ENCODE results near the gene KLRK1.
A peak's percentile ranks its signal among the peaks of the same experiment; 100 is the strongest.
"Not testable (repeated sequence)": the region's sequence is repeated elsewhere in the genome, so short reads cannot be mapped to it uniquely, and the experiment has no call there.

The KLRK1 gene

GRCh38 chr12:10387498-10387897 lies 2.3 kb downstream of the KLRK1 start:
- not testable (repeated sequence) for DNase-seq

DNA sequence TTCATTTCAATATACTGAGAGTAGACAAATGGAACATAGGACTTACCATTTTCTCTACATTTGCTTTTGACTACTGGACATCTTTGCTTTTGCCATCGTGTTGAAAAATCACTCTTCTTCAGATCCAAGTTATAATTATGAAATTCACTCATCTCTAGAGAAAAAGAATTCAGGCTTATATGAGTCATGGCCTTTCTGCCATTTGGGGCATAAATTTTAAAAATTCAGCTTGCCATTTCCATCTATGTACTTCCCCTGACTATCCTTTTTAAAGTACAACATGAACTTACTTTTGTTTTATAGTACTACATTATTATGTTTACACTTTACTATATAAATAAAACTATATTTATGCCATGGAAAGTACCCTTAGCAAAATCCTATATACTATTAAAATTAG lies 3.0 kb downstream of the KLRK1 start:
- no peak for DNase-seq

DNA sequence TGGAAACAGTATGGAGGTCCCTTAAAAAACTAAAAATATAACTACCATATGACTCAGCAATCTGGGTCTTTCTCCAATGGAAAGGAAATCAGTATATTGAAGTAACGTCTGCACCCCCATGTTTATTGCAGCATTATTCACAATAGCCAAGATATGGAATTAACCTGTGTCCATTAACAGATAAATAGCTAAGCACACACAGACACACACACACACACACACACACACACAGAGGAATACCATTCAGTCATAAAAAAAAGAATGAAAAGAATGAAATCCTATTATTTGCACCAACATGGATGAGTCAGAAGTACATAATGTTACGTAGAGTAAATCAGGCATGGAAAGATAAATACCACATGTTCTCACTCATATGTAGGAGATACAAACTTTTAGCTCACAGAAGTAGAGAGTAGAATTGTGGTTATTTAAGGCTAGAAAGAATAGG lies 4.7 kb downstream of the KLRK1 start:
- DNase-seq: no peak

DNA sequence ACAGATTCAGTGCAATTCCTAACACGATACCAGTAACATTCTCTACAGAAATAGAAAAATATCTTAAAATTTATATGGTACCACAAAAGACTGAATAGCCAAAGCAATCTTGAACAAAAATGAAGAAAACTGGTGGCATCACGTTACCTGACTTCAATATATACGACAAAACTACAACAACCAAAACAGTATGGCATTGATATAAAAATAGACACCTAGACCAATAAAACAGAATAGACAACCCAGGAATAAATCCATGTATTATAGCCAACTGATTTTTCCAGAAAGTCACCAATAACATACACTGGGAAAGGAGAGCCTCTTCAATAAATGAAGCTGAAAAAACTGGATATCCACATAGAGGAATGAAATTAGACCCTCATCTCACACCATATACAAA lies 5.7 kb downstream of the KLRK1 start:
- no peak for DNase-seq

GRCh38 chr12:10381928-10382628 lies 7.8 kb downstream of the KLRK1 start:
- no peak for DNase-seq

DNA sequence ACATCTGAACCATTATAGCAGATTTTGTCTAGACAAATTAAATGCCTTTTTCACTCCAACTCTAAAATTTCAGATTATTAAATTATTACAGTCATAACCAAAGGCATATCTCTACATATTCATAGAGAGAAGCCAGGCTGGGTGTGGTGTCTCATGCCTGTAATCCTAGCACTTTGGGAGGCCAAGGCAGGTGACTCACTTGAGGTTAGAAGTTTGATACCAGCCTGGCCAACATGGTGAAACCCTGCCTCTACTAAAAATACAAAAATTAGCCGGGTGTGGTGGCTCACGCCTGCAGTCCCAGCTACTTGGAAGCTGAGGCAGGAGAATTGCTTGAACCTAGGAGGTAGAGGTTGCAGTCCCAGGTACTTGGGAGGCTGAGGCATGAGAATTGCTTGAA lies 11.1 kb downstream of the KLRK1 start:
- not testable (repeated sequence) for DNase-seq

DNA sequence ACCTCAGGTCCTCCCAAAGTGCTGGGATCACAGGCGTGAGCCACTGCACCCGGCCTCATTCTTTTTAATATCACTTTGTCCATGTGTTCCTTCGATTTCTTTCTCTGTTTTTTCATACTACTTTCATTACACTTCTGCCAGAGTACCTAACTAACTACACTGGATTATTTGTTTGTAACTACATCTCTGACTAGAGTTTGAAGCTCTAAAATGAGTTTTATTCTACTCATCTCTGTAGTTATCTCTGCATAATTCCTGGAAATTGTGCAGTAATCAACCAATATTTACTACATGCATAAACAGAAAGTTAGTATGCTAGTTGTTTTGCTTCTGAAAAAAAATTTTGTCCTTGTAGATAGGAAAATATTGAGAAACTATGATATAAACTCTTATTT lies 15.2 kb downstream of the KLRK1 start:
- DNase-seq: no peak

DNA sequence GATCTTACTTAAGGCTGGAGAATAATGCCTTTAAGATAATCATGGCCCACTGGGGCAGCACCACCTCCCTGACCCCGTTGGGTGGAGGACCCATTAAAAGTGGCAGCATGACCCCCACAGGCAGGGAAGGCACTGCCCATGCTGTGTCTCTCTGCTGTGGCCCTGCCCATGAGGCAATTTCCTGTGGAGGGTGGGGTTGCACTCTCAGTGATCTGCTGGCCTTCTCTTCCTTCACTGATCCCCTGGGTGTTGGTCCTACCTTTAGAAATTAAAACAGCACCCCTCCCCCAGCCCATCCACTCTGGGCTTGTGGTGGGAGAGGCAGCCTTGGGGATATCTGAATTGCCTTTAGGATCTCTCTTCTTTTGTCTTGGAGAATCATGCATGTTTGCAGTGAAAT lies 17.3 kb downstream of the KLRK1 start:
- no peak for DNase-seq

DNA sequence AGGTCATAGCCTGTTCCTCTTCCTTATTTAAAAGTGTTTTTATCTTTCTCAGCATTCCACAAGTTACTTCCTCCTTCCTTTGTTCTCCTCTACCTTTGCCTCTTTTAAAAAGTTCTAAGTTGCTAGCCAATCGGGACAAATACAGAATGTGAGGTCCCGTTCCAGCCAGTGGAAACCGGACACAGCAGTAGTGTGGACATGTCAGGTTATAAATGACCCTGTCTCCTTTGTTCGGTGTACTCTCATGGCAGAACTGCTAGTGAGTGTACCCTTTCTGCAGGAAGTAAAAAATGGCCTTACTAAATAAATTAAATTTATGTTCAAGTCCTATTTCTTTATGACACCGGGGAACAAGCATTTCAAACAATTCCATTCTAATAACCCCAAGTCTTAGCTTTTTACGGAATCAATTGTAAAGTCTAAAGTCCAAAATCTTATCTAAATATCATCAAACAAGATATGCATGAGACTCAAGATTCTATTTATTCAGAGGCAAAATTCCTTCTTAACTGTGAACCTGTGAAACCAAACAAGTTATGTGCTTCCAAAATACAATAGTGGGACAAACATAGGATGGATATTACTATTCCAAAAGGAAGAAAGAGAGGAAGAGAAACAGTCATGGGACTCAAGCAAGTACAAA lies 17.8 kb downstream of the KLRK1 start:
- DNase-seq: not testable (repeated sequence)

DNA sequence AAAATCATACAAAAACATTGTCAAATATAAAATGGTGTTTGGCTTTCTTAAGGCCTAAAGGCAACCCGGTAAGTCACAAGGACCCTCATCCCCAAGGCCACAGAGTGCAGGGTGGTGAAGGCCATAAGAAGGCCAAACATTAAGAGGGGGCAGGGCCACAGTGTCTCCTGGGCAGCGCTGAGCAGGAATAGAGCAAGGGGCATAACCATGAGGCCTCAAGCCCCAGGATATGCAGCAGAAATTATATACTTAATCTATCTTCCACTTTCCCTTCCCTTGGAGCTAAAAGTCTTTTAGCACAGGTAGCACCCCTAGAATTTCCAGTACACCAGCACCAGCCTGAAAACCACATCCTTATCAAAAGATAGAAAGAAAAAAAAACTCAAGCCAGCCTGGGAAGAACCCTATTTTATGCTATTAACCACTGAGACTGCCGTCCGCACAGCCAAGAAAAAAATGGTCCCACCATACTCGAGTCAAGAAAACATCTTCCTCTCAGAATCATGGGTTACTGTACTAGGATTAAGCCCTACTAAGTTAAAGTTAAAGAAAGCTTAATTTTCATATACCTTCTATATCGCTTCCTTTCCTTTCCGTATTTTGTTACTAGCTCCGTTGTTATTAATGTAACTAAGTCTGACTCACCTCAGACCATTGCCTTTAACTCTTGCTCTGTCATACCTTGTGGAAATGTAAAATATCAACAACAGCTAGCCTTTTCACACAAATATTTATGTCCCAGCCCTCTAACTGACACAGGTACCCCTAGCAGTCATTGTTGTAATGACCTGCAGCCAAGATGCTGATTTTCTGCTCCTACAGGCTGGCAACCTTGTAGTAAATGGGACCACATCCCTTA lies 20.1 kb downstream of the KLRK1 start:
- no peak for DNase-seq

- DNase-seq: no peak
These were observed 21.4 kb downstream of the KLRK1 start for GRCh38 chr12:10368206-10369171.

GRCh38 chr12:10367714-10368113 lies 22.1 kb downstream of the KLRK1 start:
- not testable (repeated sequence) for DNase-seq

DNA sequence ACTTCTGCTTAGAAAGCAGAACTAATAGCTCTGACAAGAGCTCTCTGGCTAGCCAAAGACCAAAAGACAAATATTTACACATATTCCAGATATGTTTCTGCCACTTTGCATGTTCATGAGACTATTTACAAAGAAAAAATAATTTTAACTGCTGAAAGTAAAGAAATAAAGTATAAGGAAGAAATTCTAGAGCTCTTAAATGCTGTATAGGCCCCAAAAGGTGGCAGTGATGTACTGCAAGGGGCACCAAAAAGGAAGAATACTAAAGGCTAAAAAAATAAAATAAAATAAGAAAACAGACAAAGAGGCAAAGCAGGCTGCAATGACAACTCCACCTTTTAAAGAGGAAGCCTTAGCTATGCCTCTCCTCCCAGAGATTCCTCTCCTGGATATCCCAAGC lies 23.0 kb downstream of the KLRK1 start:
- DNase-seq: no peak

- DNase-seq: no peak
These were observed 24.0 kb downstream of the KLRK1 start for GRCh38 chr12:10365696-10366405.

DNA sequence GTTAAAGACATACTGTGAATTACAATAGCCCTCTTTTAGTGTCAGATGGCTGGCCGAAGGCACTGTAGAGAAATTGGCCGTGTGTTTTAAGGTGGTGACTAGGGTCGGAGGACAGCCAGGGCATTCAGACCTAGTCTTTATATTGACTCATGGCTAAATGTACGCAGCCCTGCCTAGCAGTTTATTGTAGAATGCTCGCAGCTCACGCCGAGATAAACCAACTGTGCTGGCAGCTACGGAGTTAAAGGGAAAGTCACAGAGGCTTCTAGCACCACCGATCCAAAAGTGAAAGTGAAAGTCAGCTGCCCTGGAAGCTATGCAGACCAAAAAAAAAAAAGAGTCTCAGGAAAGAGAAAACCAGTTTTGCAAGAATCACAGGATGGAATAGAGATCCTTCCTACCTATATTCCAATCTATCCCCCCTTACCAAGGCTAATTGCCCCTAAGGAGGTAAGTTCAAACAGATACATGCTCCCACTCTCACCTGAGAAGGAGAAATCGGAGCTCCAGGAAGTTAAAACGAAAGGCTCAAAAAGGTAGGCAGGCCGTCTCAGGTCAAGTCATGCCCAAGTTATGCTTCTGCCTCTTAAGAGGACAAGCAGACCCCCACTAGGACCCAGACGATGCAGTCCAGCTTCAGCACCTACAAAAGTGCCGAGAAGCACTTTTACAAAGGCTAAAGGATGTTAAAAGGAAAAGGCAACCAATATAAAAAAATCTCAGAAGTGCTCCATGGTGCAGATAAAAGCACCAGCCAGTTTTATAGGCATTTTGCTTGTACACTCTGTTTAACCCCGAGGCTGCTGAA lies 24.8 kb downstream of the KLRK1 start:
- DNase-seq: peak; percentile 53

GRCh38 chr12:10363914-10364814 lies 25.7 kb downstream of the KLRK1 start:
- no peak for DNase-seq

- DNase-seq: no peak
These were observed 26.3 kb downstream of the KLRK1 start for GRCh38 chr12:10363658-10363913.

GRCh38 chr12:10362828-10363657 lies 26.8 kb downstream of the KLRK1 start:
- DNase-seq: no peak

DNA sequence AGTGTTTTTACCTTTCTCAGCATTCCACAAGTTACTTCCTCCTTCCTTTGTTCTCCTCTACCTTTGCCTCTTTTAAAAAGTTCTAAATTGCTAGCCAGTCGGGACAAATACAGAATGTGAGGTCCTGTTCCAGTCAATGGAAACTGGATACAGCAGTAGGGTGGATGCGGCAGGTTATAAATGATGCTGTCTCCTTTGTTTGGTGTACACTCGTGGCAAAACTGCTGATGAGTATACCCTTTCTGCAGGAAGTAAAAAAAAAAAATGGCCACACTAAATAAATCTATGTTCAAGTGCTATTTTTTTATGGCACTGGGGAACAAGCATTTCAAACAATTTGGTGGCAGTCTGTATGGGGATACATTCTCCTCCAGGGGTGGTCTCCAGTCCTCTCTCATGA lies 27.5 kb downstream of the KLRK1 start:
- DNase-seq: no peak
